SU-DHL-6 (cell line): ENCODE measurements around the gene RADIL.

Source experiments
- H2AFZ ChIP-seq: fragments of 200-600 bp; sonication (generic); 2 replicates; pipeline ENCODE4 v1.6.1; 2014; ENCODE audit warnings: low read depth, mild to moderate bottlenecking, moderate library complexity, mixed read lengths, antibody characterized with exemption, low read length; ENCODE audit not compliant: severe bottlenecking
- H3F3A ChIP-seq: fragments of 200-600 bp; shearing (Covaris generic); 2 replicates; pipeline ENCODE4 v1.6.0; 2016; ENCODE audit warnings: antibody characterized with exemption, mild to moderate bottlenecking; ENCODE audit not compliant: insufficient read depth
- H3K27ac ChIP-seq: fragments of 200-600 bp; sonication (generic); 2 replicates; pipeline ENCODE4 v1.5.1; 2016; ENCODE audit warnings: low read depth, mild to moderate bottlenecking, low read length, moderate library complexity, mixed read lengths
- H3K27me3 ChIP-seq: fragments of 200-600 bp; sonication (generic), shearing (Covaris generic); 2 replicates; pipeline ENCODE4 v1.6.0; 2014; ENCODE audit warnings: mild to moderate bottlenecking, low read length
- H3K36me3 ChIP-seq: fragments of 200-600 bp; sonication (generic); 2 replicates; pipeline ENCODE4 v1.6.1; 2014; ENCODE audit warnings: mild to moderate bottlenecking, low read length, mixed read lengths
- H3K4me2 ChIP-seq: fragments of 300-600, 200-600 bp; shearing (Covaris generic), sonication (generic); 2 replicates; pipeline ENCODE4 v1.6.0; 2014; ENCODE audit warnings: low read length, low read depth, mild to moderate bottlenecking; ENCODE audit not compliant: poor library complexity, severe bottlenecking
- H3K4me3 ChIP-seq: fragments of 200-600 bp; sonication (generic); 2 replicates; pipeline ENCODE4 v1.5.1; 2014; ENCODE audit warnings: antibody characterized with exemption, low read length, mild to moderate bottlenecking, mixed read lengths; ENCODE audit not compliant: insufficient read depth, poor library complexity, severe bottlenecking
- H3K79me2 ChIP-seq: fragments of 200-600 bp; sonication (generic); 2 replicates; pipeline ENCODE4 v1.6.1; 2014; ENCODE audit warnings: mild to moderate bottlenecking, low read length, moderate library complexity; ENCODE audit not compliant: insufficient read depth
- H3K9ac ChIP-seq: fragments of 200-600 bp; sonication (generic); 2 replicates; pipeline ENCODE4 v1.7.0; 2014; ENCODE audit warnings: mild to moderate bottlenecking, low read length
- H3K9me2 ChIP-seq: fragments of 200-600 bp; sonication (generic); replicated peaks from 2 replicates; pipeline ENCODE4 v1.6.1; 2014; ENCODE audit warnings: low read length; ENCODE audit not compliant: insufficient read depth
- H3K9me3 ChIP-seq: fragments of 200-600 bp; sonication (generic); 2 replicates; pipeline ENCODE4 v1.6.1; 2014; ENCODE audit warnings: low read length, mixed read lengths; ENCODE audit not compliant: insufficient read depth
- H4K20me1 ChIP-seq: fragments of 200-600 bp; sonication (generic); 2 replicates; pipeline ENCODE4 v1.6.1; 2014; ENCODE audit warnings: low read depth, mild to moderate bottlenecking, antibody characterized with exemption, low read length, moderate library complexity, mixed read lengths
- EZH2phosphoT487 ChIP-seq: fragments of 200-600 bp; sonication (generic), shearing (Covaris generic); conservative IDR thresholded peaks from 2 replicates; pipeline ENCODE4 v1.6.1; 2018; ENCODE audit warnings: mild to moderate bottlenecking, antibody characterized with exemption, low read length, moderate library complexity, mixed read lengths
- TF ChIP-seq, protein P1 (sequence below): fragments of 200-600 bp; sonication (generic); IDR thresholded peaks from one replicate; pipeline ENCODE4 v1.5.1; 2017; ENCODE audit warnings: antibody characterized with exemption, mild to moderate bottlenecking, low read length, moderate library complexity; ENCODE audit not compliant: insufficient read depth, poor library complexity, severe bottlenecking

Gene RADIL

DNA sequence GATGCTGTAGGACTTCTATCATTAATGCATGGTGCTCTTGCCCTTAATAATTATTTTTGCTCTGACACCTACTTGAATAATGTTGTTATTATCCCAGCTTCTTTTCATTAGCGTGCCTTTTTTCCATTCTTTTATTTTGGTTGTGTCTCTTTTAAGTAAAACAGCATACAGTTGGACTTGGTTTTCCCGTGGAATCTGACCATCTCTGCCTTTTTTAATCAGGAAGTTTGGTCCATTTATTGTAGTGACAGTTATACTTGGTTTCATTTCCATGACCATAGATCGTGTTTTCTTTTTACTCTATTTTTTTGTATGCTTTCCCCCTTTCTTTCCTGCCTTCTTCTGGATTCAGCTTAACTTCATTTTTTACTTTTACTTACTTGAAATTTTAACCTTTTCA lies 26.3 kb downstream of the RADIL start:
- Histone ChIP-seq H3K9me2 (no peaks in the 10 kb centered on the region), H3K27me3 (no peaks in the 10 kb centered on the region), H2AFZ (no peak overlapping the region), H3K36me3 (no peaks in the 10 kb centered on the region), H3K4me3 (no peak overlapping the region), H3K9ac (no peak overlapping the region), H3F3A (no peaks in the 10 kb centered on the region), H3K9me3 (no peaks in the 10 kb centered on the region), H3K27ac (no peak overlapping the region), H4K20me1 (no peaks in the 10 kb centered on the region), H3K79me2 (no peaks in the 10 kb centered on the region), H3K4me2 (no peak overlapping the region)
- TF ChIP-seq EZH2phosphoT487: no peak
- TF ChIP-seq, protein P1, sequence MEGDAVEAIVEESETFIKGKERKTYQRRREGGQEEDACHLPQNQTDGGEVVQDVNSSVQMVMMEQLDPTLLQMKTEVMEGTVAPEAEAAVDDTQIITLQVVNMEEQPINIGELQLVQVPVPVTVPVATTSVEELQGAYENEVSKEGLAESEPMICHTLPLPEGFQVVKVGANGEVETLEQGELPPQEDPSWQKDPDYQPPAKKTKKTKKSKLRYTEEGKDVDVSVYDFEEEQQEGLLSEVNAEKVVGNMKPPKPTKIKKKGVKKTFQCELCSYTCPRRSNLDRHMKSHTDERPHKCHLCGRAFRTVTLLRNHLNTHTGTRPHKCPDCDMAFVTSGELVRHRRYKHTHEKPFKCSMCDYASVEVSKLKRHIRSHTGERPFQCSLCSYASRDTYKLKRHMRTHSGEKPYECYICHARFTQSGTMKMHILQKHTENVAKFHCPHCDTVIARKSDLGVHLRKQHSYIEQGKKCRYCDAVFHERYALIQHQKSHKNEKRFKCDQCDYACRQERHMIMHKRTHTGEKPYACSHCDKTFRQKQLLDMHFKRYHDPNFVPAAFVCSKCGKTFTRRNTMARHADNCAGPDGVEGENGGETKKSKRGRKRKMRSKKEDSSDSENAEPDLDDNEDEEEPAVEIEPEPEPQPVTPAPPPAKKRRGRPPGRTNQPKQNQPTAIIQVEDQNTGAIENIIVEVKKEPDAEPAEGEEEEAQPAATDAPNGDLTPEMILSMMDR: no peak

DNA sequence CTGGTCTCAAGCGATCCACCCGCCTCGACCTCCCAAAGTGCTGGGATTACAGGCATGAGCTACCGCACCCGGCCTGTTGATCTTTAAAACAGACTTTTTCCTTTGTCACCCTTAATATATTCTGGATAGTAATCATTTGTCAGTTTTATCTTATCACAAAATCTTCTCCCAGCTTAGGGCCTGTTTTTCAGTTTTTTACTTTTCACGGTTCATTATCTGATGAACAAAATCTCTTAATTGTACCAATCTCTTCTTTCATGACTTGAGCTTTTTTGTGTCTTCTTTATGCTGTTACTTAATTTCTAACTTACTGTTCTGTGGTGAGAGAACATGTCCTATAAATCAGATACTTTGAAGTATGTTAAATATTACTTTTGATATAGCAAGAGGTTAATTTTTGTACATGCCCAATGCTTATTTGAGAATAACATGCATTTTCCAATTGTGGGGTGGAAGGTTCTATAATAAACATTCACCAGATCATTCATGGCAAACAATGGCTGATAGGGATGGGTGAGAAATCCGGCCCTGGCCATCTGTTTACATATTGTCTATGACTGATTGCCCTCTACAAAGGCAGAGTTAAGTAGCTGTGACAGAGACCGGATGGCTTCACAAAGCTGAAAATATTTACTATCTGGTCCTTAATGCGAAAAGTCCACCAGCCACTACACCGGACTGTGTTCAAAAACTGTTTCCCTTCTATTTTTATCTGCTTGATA lies 27.0 kb downstream of the RADIL start:
- no peak for TF ChIP-seq EZH2phosphoT487
- TF ChIP-seq, protein P1: no peak
- H3K9me2 ChIP-seq: no peaks in the 10 kb centered on the region

DNA sequence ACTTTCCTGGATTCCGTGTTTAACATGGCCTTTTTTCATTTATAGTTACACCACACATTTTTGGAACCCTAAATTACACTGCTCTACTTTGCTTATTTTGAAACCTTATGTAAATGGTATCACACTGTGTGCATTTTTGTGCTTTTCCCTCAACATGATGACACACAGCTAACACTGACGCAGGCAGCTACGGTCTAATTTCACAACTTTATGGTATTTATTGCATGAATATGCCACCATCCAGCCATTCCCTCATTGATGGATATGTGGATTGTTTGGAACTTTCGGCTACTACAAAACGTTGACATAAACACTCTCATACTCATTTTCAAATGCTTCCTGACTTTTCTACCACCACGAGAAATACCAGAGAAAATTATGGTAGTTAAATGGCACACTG lies 28.6 kb downstream of the RADIL start:
- no peaks in the 10 kb centered on the region for H3K9me2 ChIP-seq
- no peaks in the 10 kb centered on the region for H3K9me3 ChIP-seq
- H3K79me2 ChIP-seq: no peaks in the 10 kb centered on the region
- no peaks in the 10 kb centered on the region for H3K27me3 ChIP-seq
- no peaks in the 10 kb centered on the region for H3F3A ChIP-seq
- H2AFZ ChIP-seq: no peak overlapping the region
- no peaks in the 10 kb centered on the region for H4K20me1 ChIP-seq
- no peak overlapping the region for H3K4me2 ChIP-seq
- H3K4me3 ChIP-seq: no peak overlapping the region
- no peaks in the 10 kb centered on the region for H3K36me3 ChIP-seq
- H3K27ac ChIP-seq: no peak overlapping the region
- TF ChIP-seq EZH2phosphoT487: no peak
- TF ChIP-seq, protein P1: no peak
- H3K9ac ChIP-seq: no peak overlapping the region

More for the DNA sequence above, 27.0 kb downstream of the RADIL start:
- Histone ChIP-seq H2AFZ (no peak overlapping the region), H3K4me2 (no peak overlapping the region), H3K9me3 (no peaks in the 10 kb centered on the region), H3K27ac (no peak overlapping the region), H3K36me3 (no peaks in the 10 kb centered on the region), H3K9ac (no peak overlapping the region), H4K20me1 (no peaks in the 10 kb centered on the region), H3F3A (no peaks in the 10 kb centered on the region), H3K27me3 (no peaks in the 10 kb centered on the region), H3K79me2 (no peaks in the 10 kb centered on the region), H3K4me3 (no peak overlapping the region)
